ENCODE data around the gene GABPB2.
"Not testable (repeated sequence)": the region's sequence is repeated elsewhere in the genome, so short reads cannot be mapped to it uniquely, and the experiment has no call there.

The GABPB2 gene

DNA sequence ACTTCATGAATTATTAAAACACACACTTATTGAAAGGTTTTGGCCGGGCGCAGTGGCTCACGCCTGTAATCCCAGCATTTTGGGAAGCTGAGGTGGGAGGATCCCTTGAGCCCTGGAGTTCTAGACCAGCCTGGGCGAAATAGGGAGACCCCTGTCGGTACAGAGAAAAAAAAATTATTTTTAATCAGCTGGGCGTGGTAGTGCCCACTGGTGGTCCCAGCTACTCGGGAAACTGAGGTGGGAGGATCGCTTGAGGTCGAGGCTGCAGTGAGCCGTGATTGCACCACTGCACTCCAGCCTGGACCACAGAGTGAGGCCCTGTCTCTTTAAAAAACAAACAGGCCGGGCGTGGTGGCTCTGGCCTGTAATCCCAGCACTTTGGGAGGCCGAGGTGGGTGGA is 1.7 kb downstream of the GABPB2 start:
- TF ChIP-seq, protein P1, sequence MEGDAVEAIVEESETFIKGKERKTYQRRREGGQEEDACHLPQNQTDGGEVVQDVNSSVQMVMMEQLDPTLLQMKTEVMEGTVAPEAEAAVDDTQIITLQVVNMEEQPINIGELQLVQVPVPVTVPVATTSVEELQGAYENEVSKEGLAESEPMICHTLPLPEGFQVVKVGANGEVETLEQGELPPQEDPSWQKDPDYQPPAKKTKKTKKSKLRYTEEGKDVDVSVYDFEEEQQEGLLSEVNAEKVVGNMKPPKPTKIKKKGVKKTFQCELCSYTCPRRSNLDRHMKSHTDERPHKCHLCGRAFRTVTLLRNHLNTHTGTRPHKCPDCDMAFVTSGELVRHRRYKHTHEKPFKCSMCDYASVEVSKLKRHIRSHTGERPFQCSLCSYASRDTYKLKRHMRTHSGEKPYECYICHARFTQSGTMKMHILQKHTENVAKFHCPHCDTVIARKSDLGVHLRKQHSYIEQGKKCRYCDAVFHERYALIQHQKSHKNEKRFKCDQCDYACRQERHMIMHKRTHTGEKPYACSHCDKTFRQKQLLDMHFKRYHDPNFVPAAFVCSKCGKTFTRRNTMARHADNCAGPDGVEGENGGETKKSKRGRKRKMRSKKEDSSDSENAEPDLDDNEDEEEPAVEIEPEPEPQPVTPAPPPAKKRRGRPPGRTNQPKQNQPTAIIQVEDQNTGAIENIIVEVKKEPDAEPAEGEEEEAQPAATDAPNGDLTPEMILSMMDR (IDR thresholded peaks at IDR 0.05; ENCODE audit: low read depth, low read length): no peak
- no peak for DNase-seq (ENCODE audit: extremely low read depth, low read depth)

DNA sequence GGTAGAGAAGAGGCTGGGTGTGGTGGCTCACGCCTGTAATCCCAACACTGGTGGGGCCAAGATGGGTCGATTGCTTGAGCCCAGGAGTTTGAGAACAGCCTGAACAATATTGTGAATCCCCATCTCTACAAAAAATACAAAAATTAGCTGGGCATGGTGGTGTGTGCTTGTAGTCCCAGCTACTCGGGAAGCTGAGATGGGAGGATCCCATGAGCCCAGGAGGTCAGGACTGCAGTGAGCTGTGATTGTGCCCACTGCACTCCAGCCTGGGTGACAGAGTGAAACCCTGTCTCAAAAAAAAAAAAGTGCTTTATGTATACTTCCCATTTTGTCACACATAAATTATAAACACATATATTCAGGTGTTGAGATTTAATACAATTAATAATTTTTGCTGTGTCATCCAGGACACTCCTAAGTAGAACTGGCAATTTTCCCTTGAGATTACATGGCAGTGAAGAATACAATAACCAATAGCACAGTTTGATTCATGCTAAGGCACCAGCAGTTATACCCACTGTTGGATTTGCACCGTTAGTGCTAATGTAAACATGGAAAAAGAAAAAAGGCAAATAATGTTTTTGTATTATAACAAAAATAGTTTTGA is 15.5 kb downstream of the GABPB2 start:
- no peak for DNase-seq (ENCODE audit: extremely low read depth, low read depth)
- TF ChIP-seq, protein P1 (IDR thresholded peaks at IDR 0.05; ENCODE audit: low read depth, low read length): no peak

DNA sequence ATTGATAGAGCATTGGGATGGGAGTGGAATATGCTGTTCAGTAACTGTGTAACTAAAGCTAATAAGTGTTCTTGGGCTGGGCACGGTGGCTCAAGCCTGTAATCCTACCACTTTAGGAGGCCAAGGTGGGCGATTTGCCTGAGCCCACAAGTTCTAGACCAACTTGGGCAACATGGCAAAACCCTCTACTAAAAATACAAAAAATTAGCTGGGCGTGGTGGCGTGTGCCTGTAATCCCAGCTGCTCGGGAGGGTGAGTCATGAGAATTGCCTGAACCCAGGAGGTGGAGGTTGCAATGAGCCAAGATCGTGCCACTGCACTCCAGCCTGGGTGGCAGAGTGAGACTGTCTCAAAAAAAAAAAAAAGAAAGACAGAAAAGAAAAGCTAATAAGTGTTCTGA is 26.9 kb downstream of the GABPB2 start:
- DNase-seq (ENCODE audit: extremely low read depth, low read depth): not testable (repeated sequence)

DNA sequence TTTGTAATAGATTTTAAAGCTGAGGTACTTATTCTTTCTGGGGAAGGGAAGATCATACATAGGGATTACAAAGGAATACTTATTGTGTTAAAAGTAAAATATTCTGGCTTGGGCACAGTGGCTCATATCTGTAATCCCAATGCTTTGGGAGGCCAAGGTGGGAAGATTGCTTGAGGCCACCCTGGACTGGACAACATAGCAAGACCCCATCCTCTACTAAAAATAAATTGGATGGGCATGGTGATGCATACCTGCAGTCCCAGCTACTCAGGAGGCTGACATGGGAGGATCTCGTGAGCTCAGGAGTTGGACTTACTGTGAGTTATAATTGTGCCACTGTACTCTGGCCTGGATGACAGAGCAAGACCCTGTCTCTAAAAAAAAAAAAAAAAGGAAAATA is 27.6 kb downstream of the GABPB2 start:
- TF ChIP-seq, protein P1 (IDR thresholded peaks at IDR 0.05; ENCODE audit: low read depth, low read length): no peak
- no peak for DNase-seq (ENCODE audit: extremely low read depth, low read depth)

DNA sequence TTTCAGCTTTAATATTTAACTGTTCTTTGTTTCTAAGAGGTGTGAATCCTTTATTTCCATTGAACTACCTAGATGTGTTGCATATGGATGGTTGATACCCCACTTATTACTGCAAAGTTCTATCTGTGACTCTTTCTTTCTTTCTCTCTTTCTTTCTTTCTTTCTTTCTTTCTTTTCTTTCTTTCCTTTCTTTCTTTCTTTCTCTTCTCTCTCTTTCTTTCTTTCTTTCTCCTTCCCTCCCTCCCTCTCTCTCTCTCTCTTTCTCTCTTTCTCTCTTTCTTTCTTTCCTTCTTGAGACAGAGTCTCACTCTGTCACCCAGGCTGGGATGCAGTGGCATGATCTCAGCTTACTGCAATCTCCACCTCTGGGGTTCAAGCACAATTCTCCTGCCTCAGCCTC is 34.1 kb downstream of the GABPB2 start:
- TF ChIP-seq, protein P1 (IDR thresholded peaks at IDR 0.05; ENCODE audit: low read depth, low read length): no peak
- DNase-seq (ENCODE audit: extremely low read depth, low read depth): no peak

DNA sequence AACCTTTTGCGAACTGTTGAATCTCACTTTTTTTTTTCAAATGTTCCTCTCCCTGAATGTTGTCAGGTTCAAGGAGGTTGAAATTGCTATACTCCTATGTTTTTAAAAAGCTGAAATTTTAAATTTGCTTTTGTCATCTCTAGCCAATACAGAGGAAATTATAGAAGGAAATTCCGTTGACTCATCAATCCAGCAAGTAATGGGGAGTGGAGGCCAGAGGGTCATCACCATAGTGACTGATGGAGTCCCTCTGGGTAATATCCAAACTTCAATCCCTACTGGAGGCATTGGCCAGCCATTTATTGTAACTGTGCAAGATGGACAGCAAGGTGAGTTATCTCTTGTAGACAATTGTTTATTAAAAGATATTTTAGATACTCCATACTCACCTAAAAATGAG is 36.3 kb downstream of the GABPB2 start:
- TF ChIP-seq, protein P1 (IDR thresholded peaks at IDR 0.05; ENCODE audit: low read depth, low read length): no peak
- DNase-seq (ENCODE audit: extremely low read depth, low read depth): no peak

DNA sequence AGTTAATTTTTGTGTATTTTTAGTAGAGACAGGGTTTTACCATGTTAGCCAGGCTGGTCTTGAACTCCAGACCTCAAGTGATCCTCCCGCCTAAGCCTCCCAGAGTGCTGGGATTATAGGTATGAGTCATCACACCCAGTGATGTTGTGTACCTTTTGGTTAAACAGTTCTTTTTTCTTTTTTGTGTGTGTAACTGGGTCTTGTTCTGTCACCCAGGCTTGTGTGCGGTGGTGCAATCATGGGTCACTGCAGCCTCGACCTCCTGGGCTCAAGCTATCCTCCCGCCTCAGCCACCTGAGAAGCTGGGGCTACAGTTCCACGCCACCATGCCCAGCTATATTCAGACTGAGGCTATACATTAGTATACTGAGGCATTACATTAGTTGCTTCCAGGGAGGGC is 37.8 kb downstream of the GABPB2 start:
- TF ChIP-seq, protein P1 (IDR thresholded peaks at IDR 0.05; ENCODE audit: low read depth, low read length): no peak
- no peak for DNase-seq (ENCODE audit: extremely low read depth, low read depth)

DNA sequence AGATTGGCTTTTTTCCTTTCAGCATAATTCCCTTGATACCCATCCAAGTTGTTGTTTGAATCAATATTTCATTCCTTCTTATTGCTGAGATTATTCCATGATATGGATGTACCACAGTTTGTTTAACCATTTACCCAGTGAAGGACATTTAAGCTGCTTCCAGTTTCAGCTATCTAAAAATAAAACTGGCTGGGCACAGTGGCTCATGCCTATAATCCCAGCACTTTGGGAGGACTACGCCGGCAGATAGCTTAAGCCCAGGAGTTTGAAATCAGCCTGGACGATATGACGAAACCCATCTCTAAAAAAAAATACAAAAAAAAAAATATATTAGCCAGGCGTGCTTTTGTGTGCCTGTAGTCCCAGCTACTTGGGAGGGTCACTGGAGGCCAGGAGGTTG is 43.3 kb downstream of the GABPB2 start:
- TF ChIP-seq, protein P1 (IDR thresholded peaks at IDR 0.05; ENCODE audit: low read depth, low read length): no peak
- no peak for DNase-seq (ENCODE audit: extremely low read depth, low read depth)
